HG02981 (cell line): ENCODE results near the gene OSBPL7.

Experiments used
- ATAC-seq: cut with Tn5 transposase; IDR thresholded peaks from one replicate; pipeline ENCODE4 v1.9.1; 2021; ENCODE audit warnings: mild to moderate bottlenecking, moderate library complexity; ENCODE audit not compliant: unreplicated experiment

OSBPL7 gene

GRCh38 chr17:47830396-47831002 is 8.9 kb upstream of the OSBPL7 start:
- ATAC-seq = no peak

- no peak for ATAC-seq
Observed at GRCh38 chr17:47829870-47830269, 8.3 kb upstream of the OSBPL7 start.

DNA sequence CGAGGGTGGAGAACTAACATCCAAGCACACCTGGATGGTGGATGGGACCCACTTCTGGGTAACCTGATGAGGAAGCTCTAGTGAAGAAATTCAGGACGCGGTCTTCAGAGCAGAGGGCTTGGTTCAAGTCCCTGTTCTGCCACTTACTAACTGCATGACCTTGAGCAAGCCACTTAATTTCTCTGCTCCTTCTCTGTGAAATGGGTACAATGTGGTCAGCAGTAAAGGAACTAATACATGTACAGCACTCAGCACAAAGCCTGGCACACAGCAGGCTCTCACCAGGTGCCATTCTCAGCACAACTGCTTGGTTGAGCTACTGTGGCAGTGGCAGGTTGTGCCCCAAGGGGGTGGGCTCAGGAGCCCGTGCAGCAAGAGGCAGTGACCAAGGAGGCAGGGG is 1.9 kb upstream of the OSBPL7 start:
- ATAC-seq = no peak

DNA sequence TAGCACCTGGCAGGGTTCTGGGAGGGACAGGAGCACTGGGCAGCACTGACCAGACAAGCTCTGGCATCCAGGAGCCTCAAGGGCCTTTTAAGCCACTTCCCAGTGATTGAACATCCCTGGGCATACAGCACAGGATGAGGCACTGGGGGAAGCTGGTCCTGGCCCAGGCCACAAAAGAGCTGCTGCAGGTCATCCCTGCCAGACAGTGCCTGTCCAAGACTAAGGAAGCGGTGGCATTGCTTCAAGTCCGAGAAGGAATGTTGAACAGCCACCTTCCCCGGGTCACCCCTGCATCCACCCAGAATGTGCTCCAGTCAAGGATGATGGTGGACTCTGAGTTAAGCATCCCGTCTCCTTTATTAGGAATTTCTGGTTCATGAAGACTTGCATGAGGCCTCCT is 1.2 kb upstream of the OSBPL7 start:
- no peak for ATAC-seq

GRCh38 chr17:47821031-47821423 is 567 bp downstream of the OSBPL7 start:
- ATAC-seq = no peak

- no peak for ATAC-seq
Observed at GRCh38 chr17:47820033-47820789, 1.4 kb downstream of the OSBPL7 start.

GRCh38 chr17:47819475-47819874 is 2.1 kb downstream of the OSBPL7 start:
- ATAC-seq = no peak

DNA sequence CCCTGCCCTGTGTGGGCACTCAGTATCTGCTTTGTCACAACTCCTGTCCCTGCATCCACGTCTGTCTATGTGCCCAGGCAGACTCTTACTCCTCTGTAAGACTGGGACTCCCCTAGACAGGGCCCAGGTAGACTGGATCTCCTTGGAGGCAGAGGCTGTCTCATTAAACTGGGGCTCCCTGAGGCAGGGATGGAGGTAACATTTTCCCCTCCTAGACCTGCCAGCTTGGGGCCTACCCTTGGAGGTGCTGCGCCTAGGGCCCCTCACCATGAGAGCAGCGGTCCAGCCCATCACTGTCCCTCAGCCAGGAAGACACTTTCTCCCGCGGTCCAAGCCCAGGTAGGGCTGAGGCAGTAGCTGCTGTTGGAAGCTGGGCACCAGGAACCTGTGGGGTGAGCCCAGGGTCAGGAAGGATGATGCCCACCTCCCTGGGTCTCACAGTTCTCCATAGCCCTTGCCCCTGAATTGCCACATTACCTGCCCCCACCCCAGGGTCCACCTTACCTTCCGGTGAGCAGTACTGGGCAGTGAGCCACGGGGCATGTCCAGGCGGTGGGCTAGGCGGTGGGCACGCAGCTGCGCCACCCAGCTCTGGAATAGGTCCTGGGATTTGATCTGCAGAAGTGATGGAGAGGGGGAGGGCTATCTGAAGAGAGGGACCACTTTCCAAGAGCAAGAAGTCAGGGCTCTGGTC is 3.4 kb downstream of the OSBPL7 start:
- no peak for ATAC-seq

DNA sequence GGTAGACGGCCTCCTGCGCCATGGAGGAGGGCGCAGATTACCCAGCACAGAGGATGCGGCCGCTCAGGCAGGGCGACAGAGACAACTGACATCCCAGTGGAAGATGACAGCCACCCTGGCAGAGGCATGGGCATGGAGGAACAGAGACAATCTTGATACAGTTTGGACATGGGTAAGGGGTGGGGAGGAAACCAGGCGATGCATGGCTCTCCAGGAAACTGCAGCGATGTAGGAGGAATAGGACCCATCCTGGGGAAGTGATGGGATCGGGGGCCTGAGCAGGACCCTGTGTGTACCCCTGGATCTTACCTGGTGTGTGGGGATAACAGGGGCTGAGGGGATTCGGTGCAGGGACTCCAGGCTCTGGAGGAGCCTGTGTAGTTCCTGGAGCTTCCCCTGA is 4.6 kb downstream of the OSBPL7 start:
- no peak for ATAC-seq

- ATAC-seq = no peak
Observed at GRCh38 chr17:47816111-47816735, 5.4 kb downstream of the OSBPL7 start.

GRCh38 chr17:47815106-47815918 is 6.3 kb downstream of the OSBPL7 start:
- ATAC-seq = no peak

GRCh38 chr17:47813512-47814031 is 8.0 kb downstream of the OSBPL7 start:
- no peak for ATAC-seq

GRCh38 chr17:47813077-47813476 is 8.5 kb downstream of the OSBPL7 start:
- ATAC-seq = no peak

- no peak for ATAC-seq
Observed at GRCh38 chr17:47812146-47812920, 9.3 kb downstream of the OSBPL7 start.

DNA sequence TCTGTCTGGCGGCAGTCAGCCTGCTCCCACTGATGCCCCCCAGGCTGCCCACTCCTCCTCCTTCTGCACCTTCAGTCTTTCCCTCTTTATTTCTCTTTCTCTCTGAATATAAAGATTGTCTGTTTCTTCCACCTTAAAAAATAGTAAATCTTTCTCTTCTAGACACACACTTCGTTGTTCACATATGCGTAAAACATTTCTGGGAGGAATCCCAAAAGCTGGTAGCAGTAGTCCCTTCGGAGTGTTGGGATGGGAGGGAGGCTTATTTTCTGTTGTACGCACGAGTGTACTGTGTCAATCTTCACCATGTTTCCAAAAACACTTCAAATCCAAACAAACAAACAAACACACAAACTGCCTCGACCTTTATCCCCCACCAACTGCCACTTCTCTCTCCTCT is 9.9 kb downstream of the OSBPL7 start:
- ATAC-seq = no peak

- no peak for ATAC-seq
Observed at GRCh38 chr17:47810901-47811635, 10.5 kb downstream of the OSBPL7 start.

DNA sequence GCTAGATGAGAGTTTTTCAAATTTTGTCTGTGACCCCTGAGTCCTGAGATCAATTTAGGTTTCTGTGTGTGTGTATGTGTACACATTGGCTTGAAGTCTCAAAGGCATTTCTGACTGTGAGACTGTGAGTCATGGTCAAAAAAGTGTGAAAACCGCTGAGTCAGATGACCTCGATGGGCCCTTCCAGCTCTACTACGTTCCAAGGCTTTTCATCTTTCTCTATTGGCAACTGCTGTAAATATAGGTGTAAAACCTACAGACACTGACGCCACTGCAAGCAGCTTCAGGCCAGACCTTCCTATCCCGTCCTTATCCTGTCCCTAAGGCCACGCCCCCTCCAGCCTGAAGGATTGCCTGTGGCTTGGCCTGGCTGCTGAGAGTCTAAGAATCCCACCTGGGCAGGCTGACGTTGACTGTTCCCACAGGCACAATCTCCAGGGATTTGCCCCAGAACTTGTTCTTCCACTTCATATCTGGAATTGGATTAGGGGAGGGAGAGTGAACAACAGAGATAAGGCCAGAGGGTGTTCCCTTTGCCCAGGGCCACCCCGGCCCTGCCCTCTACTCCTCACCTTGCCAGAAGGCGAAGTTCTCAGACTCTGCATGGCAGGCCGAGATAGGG is 11.3 kb downstream of the OSBPL7 start:
- ATAC-seq = no peak

GRCh38 chr17:47808830-47809480 is 12.6 kb downstream of the OSBPL7 start:
- ATAC-seq = no peak
